HG02870 (cell line): Measurements from ENCODE around the gene ACYP2.
A peak's percentile ranks its signal among the peaks of the same experiment; 100 is the strongest.

Source experiments
- ATAC-seq: cut with Tn5 transposase; IDR thresholded peaks from one replicate; pipeline ENCODE4 v1.9.1; 2021; ENCODE audit warnings: mild to moderate bottlenecking, moderate library complexity; ENCODE audit not compliant: unreplicated experiment

The ACYP2 gene

GRCh38 chr2:54149638-54150441 is 34.4 kb downstream of the ACYP2 start:
- ATAC-seq = no peak

GRCh38 chr2:54158311-54158710 is 42.9 kb downstream of the ACYP2 start:
- ATAC-seq = no peak

- ATAC-seq = no peak
Measured at GRCh38 chr2:54161660-54162424, 46.4 kb downstream of the ACYP2 start.

- no peak for ATAC-seq
Measured at GRCh38 chr2:54164106-54164505, 48.7 kb downstream of the ACYP2 start.

- no peak for ATAC-seq
Measured at GRCh38 chr2:54166121-54166773, 50.8 kb downstream of the ACYP2 start.

GRCh38 chr2:54176577-54176976 is 61.2 kb downstream of the ACYP2 start:
- no peak for ATAC-seq

GRCh38 chr2:54183281-54183680 is 67.9 kb downstream of the ACYP2 start:
- ATAC-seq = no peak

GRCh38 chr2:54183972-54184371 is 68.6 kb downstream of the ACYP2 start:
- no peak for ATAC-seq

- no peak for ATAC-seq
Measured at GRCh38 chr2:54185105-54185504, 69.7 kb downstream of the ACYP2 start.

GRCh38 chr2:54187331-54187730 is 71.9 kb downstream of the ACYP2 start:
- no peak for ATAC-seq

- ATAC-seq = no peak
Measured at GRCh38 chr2:54189539-54189938, 74.1 kb downstream of the ACYP2 start.

- no peak for ATAC-seq
Measured at GRCh38 chr2:54191361-54192135, 76.1 kb downstream of the ACYP2 start.

GRCh38 chr2:54194761-54195750 is 79.6 kb downstream of the ACYP2 start:
- ATAC-seq = peak; percentile 51

GRCh38 chr2:54196646-54197045 is 81.2 kb downstream of the ACYP2 start:
- no peak for ATAC-seq

GRCh38 chr2:54204476-54204875 is 89.1 kb downstream of the ACYP2 start:
- no peak for ATAC-seq

GRCh38 chr2:54206596-54206995 is 91.2 kb downstream of the ACYP2 start:
- ATAC-seq = peak; percentile 71

- no peak for ATAC-seq
Measured at GRCh38 chr2:54207666-54208195, 92.3 kb downstream of the ACYP2 start.

- no peak for ATAC-seq
Measured at GRCh38 chr2:54208364-54209240, 93.2 kb downstream of the ACYP2 start.
